Measurements from ENCODE around the gene VPS13A.
"Not testable (repeated sequence)": the region's sequence is repeated elsewhere in the genome, so short reads cannot be mapped to it uniquely, and the experiment has no call there.

Gene VPS13A

DNA sequence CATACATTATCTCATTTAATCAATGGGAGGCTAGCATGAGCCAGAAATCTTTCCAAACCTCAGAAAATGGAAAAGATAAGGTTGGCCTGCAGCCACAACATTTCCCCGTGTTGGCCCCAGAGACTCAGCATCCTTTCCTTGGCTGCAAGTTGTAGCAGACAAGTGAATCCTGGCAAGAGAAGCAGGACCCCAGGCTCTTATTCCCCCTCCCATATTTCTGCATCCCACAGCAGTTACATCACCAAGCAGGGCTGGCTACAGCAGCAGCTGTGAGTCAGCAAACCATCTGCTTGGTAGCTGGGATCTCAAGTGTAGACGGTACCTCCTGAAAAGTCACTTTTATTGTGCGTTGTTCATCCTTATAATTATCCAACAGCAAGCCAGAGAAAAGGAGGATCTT, 258.4 kb downstream of the VPS13A start:
- Histone ChIP-seq H3K4me3 (ENCODE audit: low read depth, low read length) (no peak overlapping the region), H3K36me3 (ENCODE audit: control insufficient read depth, insufficient read depth, low read length) (no peaks in the 10 kb centered on the region; the same call in 1 of the 2 replicates), H3K4me1 (ENCODE audit: control insufficient read depth, insufficient read depth, low read length) (peaks cover 20% of the 10 kb centered on the region), H3K27me3 (ENCODE audit: control insufficient read depth, insufficient read depth, low read length) (no peaks in the 10 kb centered on the region), H3K27ac (ENCODE audit: low read depth, low read length) (no peak overlapping the region), H3K9ac (ENCODE audit: low read length) (no peak overlapping the region), H3K9me3 (ENCODE audit: control insufficient read depth, insufficient read depth, low read depth, low read length) (no peaks in the 10 kb centered on the region)

DNA sequence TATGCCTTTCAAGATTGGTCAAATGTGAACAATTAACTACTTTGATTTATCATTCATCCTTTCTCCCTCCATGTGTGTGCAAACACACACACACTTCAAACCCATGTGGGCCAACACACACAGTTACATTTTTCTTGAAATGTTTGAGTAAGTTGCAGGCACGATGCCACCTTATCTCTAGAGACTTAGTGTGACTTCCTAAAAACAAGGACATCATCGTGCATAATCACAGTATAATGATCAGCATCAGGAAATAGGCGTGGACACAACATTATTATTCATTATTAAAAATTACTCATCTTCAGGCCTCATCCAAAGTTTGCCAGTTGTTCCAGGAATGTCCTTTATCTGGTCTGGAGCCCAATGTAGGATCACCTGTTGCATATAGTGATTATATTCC, 261.3 kb downstream of the VPS13A start:
- H3K9me3 ChIP-seq (ENCODE audit: control insufficient read depth, insufficient read depth, low read depth, low read length) = no peaks in the 10 kb centered on the region
- no peaks in the 10 kb centered on the region for H3K27me3 ChIP-seq (ENCODE audit: control insufficient read depth, insufficient read depth, low read length)
- no peaks in the 10 kb centered on the region for H3K36me3 ChIP-seq (ENCODE audit: control insufficient read depth, insufficient read depth, low read length)
- no peak overlapping the region for H3K9ac ChIP-seq (ENCODE audit: low read length)
- H3K27ac ChIP-seq (ENCODE audit: low read depth, low read length) = no peak overlapping the region
- no peak overlapping the region for H3K4me3 ChIP-seq (ENCODE audit: low read depth, low read length)
- peaks cover 30% of the 10 kb centered on the region for H3K4me1 ChIP-seq (ENCODE audit: control insufficient read depth, insufficient read depth, low read length)

DNA sequence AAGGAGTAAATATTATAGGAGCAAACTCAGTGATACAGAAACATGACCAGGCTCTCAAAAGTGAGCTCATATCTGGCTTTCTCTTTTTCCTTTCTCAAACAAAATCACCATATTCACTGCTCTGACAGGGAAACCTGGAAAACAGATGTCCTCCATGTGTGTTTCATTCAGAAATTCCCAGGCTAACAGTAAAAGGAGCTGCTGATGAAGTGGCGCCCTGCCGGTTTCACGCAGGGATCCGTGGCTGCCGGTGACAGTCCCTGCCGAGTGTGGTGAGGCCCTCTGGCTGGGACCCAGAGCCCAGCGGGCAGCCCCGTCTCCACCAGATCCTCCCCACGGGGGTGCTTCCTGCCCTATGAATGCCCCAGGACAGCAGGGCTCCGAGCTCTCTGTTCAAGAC, 262.7 kb downstream of the VPS13A start:
- no peak overlapping the region for H3K4me3 ChIP-seq (ENCODE audit: low read depth, low read length)

DNA sequence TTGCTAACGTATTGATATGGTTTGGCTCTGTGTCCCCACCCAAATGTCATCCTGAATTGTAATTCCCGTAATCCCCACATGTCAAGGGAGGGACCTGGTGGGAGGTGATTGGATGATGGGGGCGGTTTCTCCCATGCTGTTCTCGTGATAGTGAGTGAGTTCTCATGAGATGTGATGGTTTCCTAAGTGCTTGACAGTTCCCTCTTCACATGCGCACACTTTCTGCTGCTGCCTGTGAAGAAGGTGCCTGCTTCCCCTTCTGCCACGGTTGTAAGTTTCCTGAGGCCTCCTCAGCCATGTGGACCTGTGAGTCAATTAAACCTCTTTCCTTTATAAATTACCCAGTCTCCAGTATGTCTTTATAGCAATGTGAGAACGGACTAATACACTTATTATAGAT, 263.8 kb downstream of the VPS13A start:
- not testable (repeated sequence) for H3K9me3 ChIP-seq (ENCODE audit: control insufficient read depth, insufficient read depth, low read depth, low read length); H3K27ac ChIP-seq (ENCODE audit: low read depth, low read length); H3K36me3 ChIP-seq (ENCODE audit: control insufficient read depth, insufficient read depth, low read length); H3K4me3 ChIP-seq (ENCODE audit: low read depth, low read length); H3K27me3 ChIP-seq (ENCODE audit: control insufficient read depth, insufficient read depth, low read length); H3K9ac ChIP-seq (ENCODE audit: low read length)
- peaks cover 21% of the 10 kb centered on the region for H3K4me1 ChIP-seq (ENCODE audit: control insufficient read depth, insufficient read depth, low read length)

More for the DNA sequence above, 262.7 kb downstream of the VPS13A start:
- peak overlapping the region; percentile 15; the same call in 1 of the 2 replicates for H3K27ac ChIP-seq (ENCODE audit: low read depth, low read length)
- H3K27me3 ChIP-seq (ENCODE audit: control insufficient read depth, insufficient read depth, low read length) = no peaks in the 10 kb centered on the region
- peaks cover 21% of the 10 kb centered on the region for H3K4me1 ChIP-seq (ENCODE audit: control insufficient read depth, insufficient read depth, low read length)
- H3K9me3 ChIP-seq (ENCODE audit: control insufficient read depth, insufficient read depth, low read depth, low read length) = no peaks in the 10 kb centered on the region
- no peaks in the 10 kb centered on the region for H3K36me3 ChIP-seq (ENCODE audit: control insufficient read depth, insufficient read depth, low read length)
- peak overlapping the region; percentile 45 for H3K9ac ChIP-seq (ENCODE audit: low read length)

GRCh38 chr9:77442436-77442835, 265.1 kb downstream of the VPS13A start:
- Histone ChIP-seq H3K27ac (ENCODE audit: low read depth, low read length) (no peak overlapping the region), H3K9ac (ENCODE audit: low read length) (no peak overlapping the region), H3K9me3 (ENCODE audit: control insufficient read depth, insufficient read depth, low read depth, low read length) (peaks cover under 1% of the 10 kb centered on the region; the same call in 1 of the 2 replicates), H3K27me3 (ENCODE audit: control insufficient read depth, insufficient read depth, low read length) (no peaks in the 10 kb centered on the region), H3K4me3 (ENCODE audit: low read depth, low read length) (no peak overlapping the region), H3K4me1 (ENCODE audit: control insufficient read depth, insufficient read depth, low read length) (peaks cover 21% of the 10 kb centered on the region), H3K36me3 (ENCODE audit: control insufficient read depth, insufficient read depth, low read length) (no peaks in the 10 kb centered on the region)

- no peak overlapping the region for H3K9ac ChIP-seq (ENCODE audit: low read length)
- H3K9me3 ChIP-seq (ENCODE audit: control insufficient read depth, insufficient read depth, low read depth, low read length) = peaks cover 17% of the 10 kb centered on the region; the same call in 1 of the 2 replicates
- no peak overlapping the region for H3K27ac ChIP-seq (ENCODE audit: low read depth, low read length)
- H3K27me3 ChIP-seq (ENCODE audit: control insufficient read depth, insufficient read depth, low read length) = no peaks in the 10 kb centered on the region
- H3K4me3 ChIP-seq (ENCODE audit: low read depth, low read length) = no peak overlapping the region
- no peaks in the 10 kb centered on the region for H3K4me1 ChIP-seq (ENCODE audit: control insufficient read depth, insufficient read depth, low read length)
- no peaks in the 10 kb centered on the region for H3K36me3 ChIP-seq (ENCODE audit: control insufficient read depth, insufficient read depth, low read length)
Observed at GRCh38 chr9:77447646-77448045, 270.3 kb downstream of the VPS13A start.

- Histone ChIP-seq H3K4me1 (ENCODE audit: control insufficient read depth, insufficient read depth, low read length) (no peaks in the 10 kb centered on the region), H3K9me3 (ENCODE audit: control insufficient read depth, insufficient read depth, low read depth, low read length) (peaks cover 17% of the 10 kb centered on the region; the same call in 1 of the 2 replicates), H3K27me3 (ENCODE audit: control insufficient read depth, insufficient read depth, low read length) (no peaks in the 10 kb centered on the region), H3K27ac (ENCODE audit: low read depth, low read length) (no peak overlapping the region), H3K4me3 (ENCODE audit: low read depth, low read length) (no peak overlapping the region), H3K9ac (ENCODE audit: low read length) (no peak overlapping the region), H3K36me3 (ENCODE audit: control insufficient read depth, insufficient read depth, low read length) (no peaks in the 10 kb centered on the region)
Observed at GRCh38 chr9:77449240-77450084, 272.1 kb downstream of the VPS13A start.

DNA sequence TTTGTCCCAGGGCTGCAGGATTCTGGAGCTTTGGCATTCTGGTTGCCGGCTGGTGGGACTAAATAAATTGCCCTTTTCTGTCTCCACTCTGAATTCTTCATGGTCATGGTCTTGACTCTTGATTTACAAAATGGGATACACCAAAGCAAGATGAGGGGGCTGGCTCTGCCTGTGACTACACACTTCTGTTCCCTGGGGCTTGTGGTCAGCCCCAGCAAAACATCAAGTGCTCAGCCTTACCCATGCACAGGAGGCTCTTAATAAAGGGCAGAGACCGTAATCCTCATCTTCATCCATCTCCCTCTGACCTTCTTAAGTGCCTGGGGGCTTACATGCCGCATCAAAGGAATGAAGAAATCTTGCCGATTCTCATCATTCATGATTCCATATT, 272.7 kb downstream of the VPS13A start:
- Histone ChIP-seq H3K27me3 (ENCODE audit: control insufficient read depth, insufficient read depth, low read length) (no peaks in the 10 kb centered on the region), H3K27ac (ENCODE audit: low read depth, low read length) (no peak overlapping the region), H3K4me3 (ENCODE audit: low read depth, low read length) (no peak overlapping the region), H3K9me3 (ENCODE audit: control insufficient read depth, insufficient read depth, low read depth, low read length) (peaks cover 17% of the 10 kb centered on the region; the same call in 1 of the 2 replicates), H3K4me1 (ENCODE audit: control insufficient read depth, insufficient read depth, low read length) (no peaks in the 10 kb centered on the region), H3K9ac (ENCODE audit: low read length) (no peak overlapping the region), H3K36me3 (ENCODE audit: control insufficient read depth, insufficient read depth, low read length) (no peaks in the 10 kb centered on the region)

GRCh38 chr9:77451507-77451906, 274.2 kb downstream of the VPS13A start:
- peaks cover 17% of the 10 kb centered on the region; the same call in 1 of the 2 replicates for H3K9me3 ChIP-seq (ENCODE audit: control insufficient read depth, insufficient read depth, low read depth, low read length)
- H3K4me3 ChIP-seq (ENCODE audit: low read depth, low read length) = no peak overlapping the region

DNA sequence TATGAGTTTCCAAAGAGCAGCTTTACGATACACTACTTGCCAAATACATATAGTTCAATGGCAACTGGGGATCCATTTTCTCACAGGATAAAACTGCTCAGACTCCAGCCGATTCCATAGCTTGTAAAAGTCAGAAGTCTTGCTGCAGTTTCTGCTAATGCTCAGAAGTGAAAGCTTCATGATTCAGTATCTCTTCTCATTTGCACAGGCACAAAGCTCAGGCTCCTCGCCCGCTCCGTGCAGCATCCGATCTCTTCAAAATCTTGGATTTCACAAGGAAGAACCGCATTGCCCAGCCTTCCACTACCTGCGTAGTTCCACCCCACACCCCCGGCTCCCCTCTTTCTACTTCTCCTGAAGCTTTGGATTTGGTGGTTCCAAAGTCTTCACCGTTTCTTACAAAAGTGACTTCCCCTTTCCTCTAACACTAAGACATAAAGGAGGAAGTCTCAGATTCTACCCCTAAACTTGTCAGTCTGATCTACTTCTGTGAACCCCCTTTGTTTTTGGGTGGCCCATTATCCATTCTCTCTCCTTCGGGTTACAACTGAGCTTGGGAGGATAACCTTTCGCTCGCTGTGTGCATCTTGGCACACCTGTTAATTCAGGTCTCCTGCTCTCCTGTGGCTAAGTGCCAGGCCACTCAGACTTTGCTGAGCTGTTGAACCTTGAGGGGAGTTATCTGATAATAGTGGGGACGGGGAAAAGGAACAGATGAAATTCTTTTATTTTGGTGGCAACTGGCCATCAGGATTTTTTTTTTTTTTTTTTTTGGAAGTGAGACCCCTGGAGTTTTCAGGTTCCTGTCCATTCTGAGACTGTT, 276.7 kb downstream of the VPS13A start:
- Histone ChIP-seq H3K4me3 (ENCODE audit: low read depth, low read length) (no peak overlapping the region), H3K9ac (ENCODE audit: low read length) (no peak overlapping the region), H3K9me3 (ENCODE audit: control insufficient read depth, insufficient read depth, low read depth, low read length) (peaks cover 9% of the 10 kb centered on the region; the same call in 1 of the 2 replicates), H3K36me3 (ENCODE audit: control insufficient read depth, insufficient read depth, low read length) (no peaks in the 10 kb centered on the region), H3K27me3 (ENCODE audit: control insufficient read depth, insufficient read depth, low read length) (no peaks in the 10 kb centered on the region), H3K27ac (ENCODE audit: low read depth, low read length) (no peak overlapping the region), H3K4me1 (ENCODE audit: control insufficient read depth, insufficient read depth, low read length) (peaks cover 22% of the 10 kb centered on the region)

More at GRCh38 chr9:77451507-77451906, 274.2 kb downstream of the VPS13A start:
- Histone ChIP-seq H3K36me3 (ENCODE audit: control insufficient read depth, insufficient read depth, low read length) (no peaks in the 10 kb centered on the region), H3K27ac (ENCODE audit: low read depth, low read length) (no peak overlapping the region), H3K27me3 (ENCODE audit: control insufficient read depth, insufficient read depth, low read length) (no peaks in the 10 kb centered on the region), H3K4me1 (ENCODE audit: control insufficient read depth, insufficient read depth, low read length) (peaks cover 5% of the 10 kb centered on the region; the same call in 1 of the 2 replicates), H3K9ac (ENCODE audit: low read length) (no peak overlapping the region)

DNA sequence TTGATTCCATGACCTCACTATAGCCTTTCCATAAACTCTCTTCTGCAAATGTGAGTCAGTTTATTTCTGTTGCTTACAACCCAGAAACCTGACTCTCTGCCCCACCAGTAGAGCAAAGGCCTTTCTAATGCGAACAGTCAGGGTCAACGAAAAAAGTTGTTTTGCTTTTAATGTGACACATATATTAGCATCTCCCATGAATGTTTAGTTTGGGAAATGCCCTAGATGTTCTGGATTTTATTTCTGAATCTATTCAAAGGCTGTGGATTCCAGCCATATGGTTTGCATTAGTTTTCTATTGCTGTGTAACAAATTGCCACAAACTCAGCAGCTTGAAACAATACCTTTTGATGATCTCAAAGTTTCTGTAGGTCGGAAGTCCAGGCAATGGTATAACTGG, 277.3 kb downstream of the VPS13A start:
- Histone ChIP-seq H3K36me3 (ENCODE audit: control insufficient read depth, insufficient read depth, low read length) (no peaks in the 10 kb centered on the region), H3K9ac (ENCODE audit: low read length) (no peak overlapping the region), H3K27me3 (ENCODE audit: control insufficient read depth, insufficient read depth, low read length) (no peaks in the 10 kb centered on the region), H3K4me3 (ENCODE audit: low read depth, low read length) (no peak overlapping the region), H3K4me1 (ENCODE audit: control insufficient read depth, insufficient read depth, low read length) (peaks cover 22% of the 10 kb centered on the region), H3K9me3 (ENCODE audit: control insufficient read depth, insufficient read depth, low read depth, low read length) (peaks cover 9% of the 10 kb centered on the region; the same call in 1 of the 2 replicates), H3K27ac (ENCODE audit: low read depth, low read length) (no peak overlapping the region)

All from HUES6 (cell line).